HS-5 (cell line): ENCODE measurements around the gene SPHK2.

Source experiments
- DNase-seq: peaks from one replicate; pipeline ENCODE4 v3.0.0-alpha.2; 2012; ENCODE audit warnings: low read depth

SPHK2 gene

GRCh38 chr19:48603850-48604249 is 15.5 kb upstream of the SPHK2 start:
- DNase-seq: no peak

GRCh38 chr19:48606463-48607358 is 12.6 kb upstream of the SPHK2 start, which contains the start of gene SPACA4:
Gene SPACA4 (plus strand): TSS chr19:48606742. CDS start chr19:48606979, 237 bp downstream.
- no peak for DNase-seq

- no peak for DNase-seq
These were observed 11.9 kb upstream of the SPHK2 start for GRCh38 chr19:48607359-48607755.

GRCh38 chr19:48608798-48609263 is 10.5 kb upstream of the SPHK2 start:
- no peak for DNase-seq

- no peak for DNase-seq
These were observed 9.7 kb upstream of the SPHK2 start for GRCh38 chr19:48609571-48610108.

GRCh38 chr19:48611872-48612271 is 7.4 kb upstream of the SPHK2 start:
- DNase-seq: no peak

GRCh38 chr19:48613024-48613851 is 6.1 kb upstream of the SPHK2 start:
- DNase-seq: no peak

GRCh38 chr19:48613852-48614435 is 5.4 kb upstream of the SPHK2 start:
- no peak for DNase-seq

- DNase-seq: no peak
These were observed 4.7 kb upstream of the SPHK2 start, which contains the start of gene FAM83E for GRCh38 chr19:48614436-48615230. Gene FAM83E (minus strand): TSS chr19:48615076. CDS start chr19:48613372, 1,704 bp downstream.

GRCh38 chr19:48615231-48616040 is 3.9 kb upstream of the SPHK2 start:
- DNase-seq: no peak

GRCh38 chr19:48616041-48616436 is 3.3 kb upstream of the SPHK2 start:
- DNase-seq: no peak

GRCh38 chr19:48616491-48617056 is 2.7 kb upstream of the SPHK2 start:
- no peak for DNase-seq

GRCh38 chr19:48617146-48617937 is 2.0 kb upstream of the SPHK2 start:
- DNase-seq: no peak

GRCh38 chr19:48618278-48618915 is 909 bp upstream of the SPHK2 start:
- no peak for DNase-seq

- DNase-seq: no peak
These were observed 633 bp downstream of the SPHK2 start for GRCh38 chr19:48619692-48620585.

- DNase-seq: no peak
These were observed 4.3 kb downstream of the SPHK2 start for GRCh38 chr19:48623556-48624066.

- DNase-seq: no peak
These were observed 4.8 kb downstream of the SPHK2 start for GRCh38 chr19:48624067-48624594.
